GM21360 (cell line): ENCODE results near the gene LZTS2.
A peak's percentile ranks its signal among the peaks of the same experiment; 100 is the strongest.
"Not testable (repeated sequence)": the region's sequence is repeated elsewhere in the genome, so short reads cannot be mapped to it uniquely, and the experiment has no call there.

ENCODE experiments used
- ATAC-seq: cut with Tn5 transposase; IDR thresholded peaks from one replicate; pipeline ENCODE4 v1.9.1; 2021; ENCODE audit warnings: mild to moderate bottlenecking, moderate library complexity; ENCODE audit not compliant: unreplicated experiment

LZTS2 gene

GRCh38 chr10:101031796-101032636 lies 32.4 kb downstream of the LZTS2 start:
- no peak for ATAC-seq

- ATAC-seq, result no peak
Measured at GRCh38 chr10:101032637-101033224, 33.1 kb downstream of the LZTS2 start.

GRCh38 chr10:101033276-101033675 lies 33.7 kb downstream of the LZTS2 start:
- no peak for ATAC-seq

- not testable (repeated sequence) for ATAC-seq
Measured at GRCh38 chr10:101034404-101034803, 34.8 kb downstream of the LZTS2 start.

- ATAC-seq, result no peak
Measured at GRCh38 chr10:101035314-101035713, 35.7 kb downstream of the LZTS2 start.

GRCh38 chr10:101035916-101036702 lies 36.5 kb downstream of the LZTS2 start:
- ATAC-seq, result no peak

GRCh38 chr10:101036726-101037125 lies 37.1 kb downstream of the LZTS2 start:
- no peak for ATAC-seq

GRCh38 chr10:101038484-101038883 lies 38.9 kb downstream of the LZTS2 start:
- ATAC-seq, result no peak

GRCh38 chr10:101040061-101040460 lies 40.5 kb downstream of the LZTS2 start:
- no peak for ATAC-seq

GRCh38 chr10:101040851-101041250 lies 41.2 kb downstream of the LZTS2 start:
- ATAC-seq, result no peak

- peak; percentile 49 for ATAC-seq
Measured at GRCh38 chr10:101041252-101041761, 41.7 kb downstream of the LZTS2 start.

GRCh38 chr10:101042118-101042517 lies 42.5 kb downstream of the LZTS2 start:
- ATAC-seq, result no peak

GRCh38 chr10:101042667-101043362 lies 43.2 kb downstream of the LZTS2 start:
- ATAC-seq, result peak; percentile 88

- no peak for ATAC-seq
Measured at GRCh38 chr10:101043363-101043707, 43.7 kb downstream of the LZTS2 start.

- ATAC-seq, result no peak
Measured at GRCh38 chr10:101044117-101044516, 44.5 kb downstream of the LZTS2 start.

GRCh38 chr10:101046332-101047238 lies 47.0 kb downstream of the LZTS2 start:
- ATAC-seq, result no peak

- no peak for ATAC-seq
Measured at GRCh38 chr10:101047268-101047667, 47.7 kb downstream of the LZTS2 start.

- ATAC-seq, result no peak
Measured at GRCh38 chr10:101047961-101048892, 48.6 kb downstream of the LZTS2 start.
